GM10266 (cell line): Measurements from ENCODE around the gene LIPT1.

Experiments used
- DNase-seq: peaks from one replicate; pipeline ENCODE4 v3.0.0; 2012; ENCODE audit errors: extremely low spot score
- CTCF ChIP-seq: IDR thresholded peaks from 2 replicates; pipeline ENCODE4 v1.5.1; 2012; ENCODE audit warnings: mild to moderate bottlenecking, low read depth; ENCODE audit not compliant: control insufficient read depth, insufficient read depth; ENCODE audit errors: missing control alignments

The LIPT1 gene

GRCh38 chr2:99139003-99139402 lies 15.8 kb upstream of the LIPT1 start:
- TF ChIP-seq CTCF = no peak
- DNase-seq = no peak

DNA sequence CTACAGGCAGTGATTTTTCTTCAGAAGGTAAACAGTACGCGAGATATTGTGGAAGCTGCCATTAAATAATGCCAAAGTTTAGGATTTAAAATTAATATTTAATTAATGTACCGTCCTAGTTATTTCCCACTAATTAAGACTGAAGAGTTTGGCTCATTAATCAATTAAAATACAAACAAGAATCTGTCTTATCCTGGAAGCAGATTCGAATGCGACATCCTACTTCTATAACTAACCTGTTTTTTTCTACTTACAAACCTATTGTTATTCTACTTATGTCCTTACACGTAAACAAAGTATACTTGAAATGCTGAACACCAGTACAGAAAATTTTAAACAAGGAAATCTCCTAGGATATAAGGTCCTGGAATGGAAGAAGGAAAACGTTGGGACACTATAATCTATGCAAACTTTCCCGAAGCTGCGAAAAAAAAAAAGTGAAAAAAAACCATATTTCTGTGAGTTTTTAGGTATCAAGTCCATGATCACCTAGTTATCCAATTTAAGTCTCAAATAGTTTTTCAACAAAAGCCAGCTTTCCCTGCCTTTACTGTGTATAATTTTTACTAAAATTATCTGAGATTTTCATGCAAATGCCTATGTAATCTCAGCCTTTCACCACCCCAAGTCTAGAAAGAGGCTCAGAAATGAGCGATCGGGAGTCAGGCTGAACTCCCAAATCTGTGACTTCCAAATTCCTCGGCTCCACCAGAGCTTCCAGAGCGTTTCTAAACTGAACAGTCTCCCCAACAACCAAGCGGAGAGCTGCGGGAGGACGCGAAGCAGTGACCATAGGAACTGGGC lies 14.5 kb upstream of the LIPT1 start:
- DNase-seq = no peak
- no peak for TF ChIP-seq CTCF

GRCh38 chr2:99140860-99141109 lies 14.0 kb upstream of the LIPT1 start:
- no peak for DNase-seq

GRCh38 chr2:99141110-99142108 lies 13.4 kb upstream of the LIPT1 start, which contains the start of gene C2orf15:
Gene C2orf15, plus strand, starts transcription at chr2:99141707. Its CDS starts 8,852 bp downstream, at chr2:99150559.
- DNase-seq = peak; percentile 91
- TF ChIP-seq CTCF = no peak

More at GRCh38 chr2:99140860-99141109, 14.0 kb upstream of the LIPT1 start:
- no peak for TF ChIP-seq CTCF

DNA sequence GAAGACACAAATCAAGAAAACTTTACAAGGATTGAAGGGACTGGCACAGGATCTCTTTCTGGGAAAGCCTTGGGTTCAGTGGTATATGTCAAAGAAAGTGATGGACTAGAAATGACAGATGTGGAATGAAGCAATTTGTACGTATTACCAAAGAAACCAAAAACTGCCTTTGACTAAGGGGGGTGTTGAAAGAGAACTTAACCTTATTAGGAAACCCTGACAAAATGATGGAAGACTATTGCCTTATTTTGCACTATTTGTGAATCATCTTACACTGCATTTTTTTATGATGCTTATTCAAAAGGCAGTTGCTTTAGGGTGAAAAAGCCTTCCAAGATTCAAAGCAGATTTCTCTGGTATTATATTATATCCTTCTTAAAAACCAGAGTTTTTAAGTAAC lies 4.1 kb upstream of the LIPT1 start:
- DNase-seq = no peak
- no peak for TF ChIP-seq CTCF

DNA sequence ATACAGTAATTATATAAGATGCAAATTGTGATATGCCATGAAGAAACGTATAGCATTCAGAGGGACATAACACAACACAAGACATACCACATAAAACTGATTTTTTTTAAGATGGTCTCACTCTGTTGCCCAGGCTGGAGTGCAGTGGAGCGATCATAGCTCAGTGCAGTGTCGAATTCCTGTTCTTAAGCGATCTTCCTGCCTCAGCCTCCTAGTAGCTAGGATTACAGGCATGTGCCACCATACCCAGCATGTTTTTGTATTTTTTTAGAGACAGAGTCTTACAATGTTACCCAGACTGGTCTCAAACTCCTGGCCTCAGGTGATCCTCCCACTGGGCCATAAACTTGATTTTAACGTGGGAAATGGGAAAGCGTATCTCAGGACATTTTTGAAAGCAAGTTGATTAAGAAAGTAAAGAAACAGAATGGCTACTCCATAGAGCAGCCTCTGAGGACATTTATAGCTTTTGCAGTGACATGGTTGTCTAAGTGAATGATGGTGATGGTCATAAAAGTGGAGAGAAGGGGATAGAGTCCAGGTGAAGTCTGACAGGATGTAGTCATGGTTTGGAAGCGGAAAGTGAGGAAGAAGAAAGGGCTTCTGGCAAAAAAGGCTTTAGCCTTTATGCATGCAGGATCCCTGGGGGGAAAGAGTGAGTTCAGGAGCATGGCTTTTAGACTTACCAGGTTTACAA lies 2.4 kb upstream of the LIPT1 start:
- DNase-seq = no peak
- no peak for TF ChIP-seq CTCF
